ENCODE data around the gene KCTD5.
A peak's percentile ranks its signal among the peaks of the same experiment; 100 is the strongest.
"Not testable (repeated sequence)": the region's sequence is repeated elsewhere in the genome, so short reads cannot be mapped to it uniquely, and the experiment has no call there.

KCTD5 gene

GRCh38 chr16:2673066-2673999 lies 9.0 kb upstream of the KCTD5 start:
- DNase-seq = peak; percentile 92 to 98 (median 95)

GRCh38 chr16:2675021-2675420 lies 7.3 kb upstream of the KCTD5 start:
- no peak for DNase-seq

- DNase-seq = no peak
Measured at GRCh38 chr16:2675714-2676113, 6.6 kb upstream of the KCTD5 start.

GRCh38 chr16:2676937-2677336 lies 5.4 kb upstream of the KCTD5 start:
- DNase-seq = not testable (repeated sequence)

- not testable (repeated sequence) for DNase-seq
Measured at GRCh38 chr16:2678206-2678965, 3.9 kb upstream of the KCTD5 start.

- DNase-seq = peak in 1 of 3 experiments; percentile 84
Measured at GRCh38 chr16:2679902-2680301, 2.4 kb upstream of the KCTD5 start.

- DNase-seq = not testable (repeated sequence)
Measured at GRCh38 chr16:2680360-2680759, 2.0 kb upstream of the KCTD5 start.

- DNase-seq = not testable (repeated sequence)
Measured at GRCh38 chr16:2683041-2683440, 718 bp downstream of the KCTD5 start.

- DNase-seq = not testable (repeated sequence)
Measured at GRCh38 chr16:2686075-2686474, 3.8 kb downstream of the KCTD5 start.

- no peak for DNase-seq
Measured at GRCh38 chr16:2686912-2687507, 4.7 kb downstream of the KCTD5 start.

- DNase-seq = no peak
Measured at GRCh38 chr16:2687531-2688308, 5.4 kb downstream of the KCTD5 start.

- DNase-seq = not testable (repeated sequence)
Measured at GRCh38 chr16:2689422-2689821, 7.1 kb downstream of the KCTD5 start.

GRCh38 chr16:2689968-2690801 lies 7.9 kb downstream of the KCTD5 start:
- DNase-seq = no peak

GRCh38 chr16:2690852-2691251 lies 8.5 kb downstream of the KCTD5 start:
- DNase-seq = no peak

GRCh38 chr16:2691491-2692248 lies 9.3 kb downstream of the KCTD5 start:
- DNase-seq = no peak

- DNase-seq = no peak
Measured at GRCh38 chr16:2692251-2692947, 10.1 kb downstream of the KCTD5 start.

- DNase-seq = no peak
Measured at GRCh38 chr16:2692948-2693651, 10.8 kb downstream of the KCTD5 start.

GRCh38 chr16:2696601-2697250 lies 14.4 kb downstream of the KCTD5 start:
- not testable (repeated sequence) for DNase-seq

- no peak for DNase-seq
Measured at GRCh38 chr16:2697401-2697948, 15.2 kb downstream of the KCTD5 start.

Measured in NCI-H1417 (cell line).